Neural crest cell (in vitro differentiated cells): Measurements from ENCODE around the gene HNRNPF. TPM values are rescaled to one million over a fixed set of nuclear protein-coding genes. Genes with fewer than 3 reads are reported as not detected.

Source experiments
- DNase-seq: peaks from one replicate; pipeline ENCODE4 v3.0.0; 2021; ENCODE audit warnings: low read depth, mixed read lengths, low spot score
- H3K27ac Mint-ChIP-seq: one replicate; pipeline ENCODE4 v1.8.0; 2021; ENCODE audit warnings: mild to moderate bottlenecking, mixed read lengths; ENCODE audit not compliant: unreplicated experiment
- H3K27me3 Mint-ChIP-seq: 2 replicates; pipeline ENCODE4 v1.8.0; 2021; ENCODE audit warnings: low read depth, mild to moderate bottlenecking, mixed read lengths
- H3K36me3 Mint-ChIP-seq: 2 replicates; pipeline ENCODE4 v1.8.0; 2021; ENCODE audit warnings: low read depth, mild to moderate bottlenecking, mixed read lengths
- H3K4me1 Mint-ChIP-seq: 2 replicates; pipeline ENCODE4 v1.8.0; 2021; ENCODE audit warnings: mixed read lengths
- H3K4me3 Mint-ChIP-seq: one replicate; pipeline ENCODE4 v1.8.0; 2021; ENCODE audit warnings: mild to moderate bottlenecking, mixed read lengths
- H3K9me3 Mint-ChIP-seq: 2 replicates; pipeline ENCODE4 v1.8.0; 2021; ENCODE audit warnings: mixed read lengths
- total RNA-seq: library from RNA; stranded (reverse); gene quantifications from 2 replicates; pipeline ENCODE4 v1.2.1, GENCODE V29; 2021
- TF ChIP-seq, protein P1 (sequence below): fragments of 200-600 bp; sonication (generic); conservative IDR thresholded peaks from 2 replicates; pipeline ENCODE4 v1.5.0; 2021; ENCODE audit warnings: antibody characterized with exemption, mild to moderate bottlenecking

The HNRNPF gene
- total RNA-seq, 1 donor from 2014 or later = 284 TPM

DNA sequence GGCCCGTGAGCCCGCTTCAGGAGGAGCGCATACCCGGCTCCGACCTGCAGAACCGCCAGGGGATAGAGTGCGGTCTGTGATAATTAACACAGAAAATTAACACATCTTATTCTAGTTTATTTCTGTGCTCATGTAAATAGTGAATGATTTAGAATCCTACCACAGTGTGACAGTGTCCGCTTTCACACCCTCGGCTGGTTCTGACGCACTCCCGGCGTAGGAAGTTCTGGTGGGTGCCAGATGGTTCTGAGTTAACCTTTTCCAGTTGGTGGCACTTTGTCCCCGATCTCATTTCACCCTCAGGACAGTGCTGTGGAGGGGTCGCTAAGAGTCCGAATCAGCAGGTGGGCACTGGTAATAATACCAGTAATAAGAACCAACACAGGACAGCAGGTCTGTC is 65.9 kb downstream of the HNRNPF start:
- Mint-ChIP-seq H3K4me3 (no peak overlapping the region), H3K4me1 (peaks cover 9% of the 10 kb centered on the region), H3K27me3 (peaks cover 12% of the 10 kb centered on the region), H3K9me3 (no peaks in the 10 kb centered on the region), H3K27ac (no peak overlapping the region), H3K36me3 (no peaks in the 10 kb centered on the region)
- DNase-seq = no peak
- TF ChIP-seq, protein P1, sequence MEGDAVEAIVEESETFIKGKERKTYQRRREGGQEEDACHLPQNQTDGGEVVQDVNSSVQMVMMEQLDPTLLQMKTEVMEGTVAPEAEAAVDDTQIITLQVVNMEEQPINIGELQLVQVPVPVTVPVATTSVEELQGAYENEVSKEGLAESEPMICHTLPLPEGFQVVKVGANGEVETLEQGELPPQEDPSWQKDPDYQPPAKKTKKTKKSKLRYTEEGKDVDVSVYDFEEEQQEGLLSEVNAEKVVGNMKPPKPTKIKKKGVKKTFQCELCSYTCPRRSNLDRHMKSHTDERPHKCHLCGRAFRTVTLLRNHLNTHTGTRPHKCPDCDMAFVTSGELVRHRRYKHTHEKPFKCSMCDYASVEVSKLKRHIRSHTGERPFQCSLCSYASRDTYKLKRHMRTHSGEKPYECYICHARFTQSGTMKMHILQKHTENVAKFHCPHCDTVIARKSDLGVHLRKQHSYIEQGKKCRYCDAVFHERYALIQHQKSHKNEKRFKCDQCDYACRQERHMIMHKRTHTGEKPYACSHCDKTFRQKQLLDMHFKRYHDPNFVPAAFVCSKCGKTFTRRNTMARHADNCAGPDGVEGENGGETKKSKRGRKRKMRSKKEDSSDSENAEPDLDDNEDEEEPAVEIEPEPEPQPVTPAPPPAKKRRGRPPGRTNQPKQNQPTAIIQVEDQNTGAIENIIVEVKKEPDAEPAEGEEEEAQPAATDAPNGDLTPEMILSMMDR = no peak

DNA sequence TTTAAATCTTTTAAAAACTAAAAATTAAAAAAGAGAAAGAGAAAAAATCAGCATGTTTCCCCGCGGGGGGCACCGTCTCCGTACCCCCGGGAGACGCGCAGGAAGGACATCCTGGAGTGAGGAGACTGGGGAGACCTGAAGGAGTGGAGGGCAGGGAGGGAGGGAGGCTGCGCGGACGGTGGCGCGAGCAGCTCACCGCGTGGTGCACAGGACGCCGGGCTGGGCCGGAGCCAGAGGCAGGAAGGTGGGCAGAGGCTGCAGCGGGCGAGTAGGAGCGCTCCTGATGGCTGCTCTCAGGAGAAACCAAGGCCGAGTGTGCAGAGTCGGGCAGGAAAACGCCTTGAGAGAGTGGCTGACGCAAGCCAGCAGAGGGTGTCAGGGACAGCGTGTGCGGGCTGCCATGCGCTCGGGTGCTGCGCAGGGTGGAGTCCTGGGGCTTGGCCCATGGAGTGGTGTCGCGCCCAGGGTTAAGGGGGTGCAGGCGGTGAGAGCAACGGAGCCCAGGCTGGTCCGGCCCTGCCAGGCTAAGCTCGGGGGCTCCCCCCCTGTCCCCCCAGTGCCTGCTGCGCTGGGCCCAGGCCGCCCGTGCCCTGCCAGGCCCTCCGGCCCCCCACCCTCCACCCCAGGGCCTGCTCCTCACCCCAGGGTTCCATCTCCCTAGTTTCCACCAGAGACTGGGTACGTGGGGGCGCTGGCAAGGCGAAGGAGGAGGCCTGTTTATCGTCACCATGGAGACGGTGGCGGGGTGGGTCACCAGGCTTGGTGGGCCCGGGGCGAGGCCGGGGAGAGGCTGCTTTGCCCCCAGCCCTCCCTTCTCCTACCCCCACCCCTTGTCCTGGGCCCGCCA is 66.5 kb downstream of the HNRNPF start:
- Mint-ChIP-seq H3K27ac (no peak overlapping the region), H3K9me3 (no peaks in the 10 kb centered on the region), H3K4me3 (no peak overlapping the region), H3K27me3 (peaks cover 14% of the 10 kb centered on the region), H3K4me1 (peaks cover 13% of the 10 kb centered on the region), H3K36me3 (no peaks in the 10 kb centered on the region)
- no peak for DNase-seq
- TF ChIP-seq, protein P1 = no peak

DNA sequence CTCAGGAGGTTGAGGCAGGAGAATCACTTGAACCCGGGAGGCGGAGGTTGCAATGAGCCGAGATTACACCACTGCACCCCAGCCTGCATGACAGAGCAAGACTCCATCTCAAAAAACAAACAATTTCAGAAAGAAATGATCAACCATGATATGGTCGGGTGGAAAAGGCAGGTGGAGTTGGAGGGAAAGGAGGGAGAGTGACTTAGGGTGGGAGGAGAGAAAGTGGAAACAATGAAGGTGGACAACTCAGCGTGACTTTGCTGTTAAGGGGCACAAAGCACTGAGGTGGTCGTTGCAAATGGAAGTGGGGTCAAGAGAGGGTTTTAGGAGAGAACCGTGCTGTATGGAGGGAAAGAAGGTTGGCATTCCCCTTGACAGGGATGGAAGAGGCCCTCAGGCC is 67.5 kb downstream of the HNRNPF start:
- peaks cover 17% of the 10 kb centered on the region for H3K27me3 Mint-ChIP-seq
- no peak for DNase-seq
- H3K9me3 Mint-ChIP-seq = no peaks in the 10 kb centered on the region
- no peak overlapping the region for H3K4me3 Mint-ChIP-seq
- no peak overlapping the region for H3K27ac Mint-ChIP-seq
- TF ChIP-seq, protein P1 = no peak
- H3K4me1 Mint-ChIP-seq = peaks cover 18% of the 10 kb centered on the region
- no peaks in the 10 kb centered on the region for H3K36me3 Mint-ChIP-seq

DNA sequence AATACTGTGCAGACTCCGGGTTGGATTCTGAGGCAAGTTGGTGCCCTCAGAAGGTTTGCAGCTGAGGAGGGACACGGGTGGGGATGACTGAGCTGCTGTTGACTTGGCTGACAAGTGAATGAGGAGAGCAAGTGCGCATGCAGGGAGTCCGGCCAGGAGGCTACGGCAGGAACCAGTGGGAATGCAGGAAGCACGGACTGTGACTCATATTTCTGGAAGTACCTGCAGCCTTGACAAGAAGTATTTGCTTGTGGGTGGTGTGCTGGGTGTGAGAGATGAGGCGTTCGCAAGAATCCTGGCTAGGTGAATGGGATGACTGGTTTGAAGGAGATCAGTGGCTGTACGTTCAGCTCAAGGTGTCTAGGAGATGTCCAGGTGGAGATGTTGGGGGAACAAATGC is 68.4 kb downstream of the HNRNPF start:
- TF ChIP-seq, protein P1 = no peak

DNA sequence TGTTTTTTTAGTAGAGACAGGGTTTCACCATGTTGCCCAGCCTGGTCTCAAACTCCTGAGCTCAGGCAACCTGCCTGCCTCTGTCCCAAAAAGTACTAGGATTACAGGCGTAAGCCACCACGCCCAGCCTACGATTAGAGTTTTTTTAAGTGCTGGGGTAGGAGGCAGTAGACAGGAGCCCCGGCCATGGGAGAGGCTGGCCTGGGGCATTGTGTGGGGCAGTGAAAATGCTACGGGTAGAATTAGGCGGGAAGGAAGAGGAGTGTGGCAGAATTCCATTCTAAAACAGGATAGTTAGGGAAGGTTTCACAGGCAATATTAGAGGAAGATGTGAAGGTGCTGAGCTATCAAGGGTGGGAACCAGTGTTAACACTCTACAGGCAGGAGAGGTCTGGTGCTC is 68.9 kb downstream of the HNRNPF start:
- TF ChIP-seq, protein P1 = no peak
- peaks cover 17% of the 10 kb centered on the region for H3K27me3 Mint-ChIP-seq
- peaks cover 18% of the 10 kb centered on the region for H3K4me1 Mint-ChIP-seq

More for the DNA sequence above, 68.4 kb downstream of the HNRNPF start:
- Mint-ChIP-seq H3K4me1 (peaks cover 18% of the 10 kb centered on the region), H3K27ac (no peak overlapping the region), H3K9me3 (no peaks in the 10 kb centered on the region), H3K4me3 (no peak overlapping the region), H3K27me3 (peaks cover 17% of the 10 kb centered on the region), H3K36me3 (no peaks in the 10 kb centered on the region)
- no peak for DNase-seq

More for the DNA sequence above, 68.9 kb downstream of the HNRNPF start:
- no peaks in the 10 kb centered on the region for H3K36me3 Mint-ChIP-seq
- DNase-seq = no peak
- no peaks in the 10 kb centered on the region for H3K9me3 Mint-ChIP-seq
- no peak overlapping the region for H3K27ac Mint-ChIP-seq
- H3K4me3 Mint-ChIP-seq = no peak overlapping the region
